ENCODE data around the gene FSTL5.

The FSTL5 gene

DNA sequence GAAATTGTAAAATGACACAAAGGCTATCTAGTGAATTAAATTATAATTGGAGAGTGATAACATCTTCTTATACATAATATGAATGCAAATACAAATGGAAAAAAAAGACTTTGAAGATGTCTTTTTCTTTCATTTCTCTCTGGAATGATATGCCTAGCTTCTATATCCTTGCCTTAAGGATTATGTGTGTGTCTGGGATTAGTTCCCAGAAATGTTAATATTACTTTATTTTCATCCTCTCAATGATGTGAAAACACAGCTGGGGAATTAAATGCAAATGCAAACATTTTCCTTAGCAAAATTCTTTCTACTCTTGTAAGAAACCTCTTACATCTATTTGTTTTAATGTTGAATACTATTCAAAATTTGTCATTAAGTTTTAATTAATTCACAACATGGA is 441.9 kb downstream of the FSTL5 start:
- Histone ChIP-seq H3K9ac (ENCODE audit: low read depth, low read length, poor library complexity) (no peak overlapping the region), H2BK120ac (ENCODE audit: low read depth, low read length) (no peak overlapping the region), H3K18ac (ENCODE audit: low read length) (no peak overlapping the region), H3K27me3 (ENCODE audit: control insufficient read depth in 3 of 3, insufficient read depth in 3 of 3, low read depth in 1 of 3, low read length in 3 of 3) (no peaks in the 10 kb centered on the region), H3K4me3 (ENCODE audit: low read length in 2 of 2) (no peak overlapping the region), H3K23ac (ENCODE audit: low read depth, low read length, poor library complexity) (no peak overlapping the region), H4K8ac (ENCODE audit: low read depth, low read length) (no peak overlapping the region), H3K4me2 (ENCODE audit: insufficient read depth, low read length, poor library complexity, severe bottlenecking) (no peak overlapping the region), H2BK15ac (ENCODE audit: low read length) (no peak overlapping the region), H3K14ac (ENCODE audit: low read length) (no peak overlapping the region), H2AK5ac (ENCODE audit: low read depth, low read length) (no peak overlapping the region), H2BK12ac (ENCODE audit: low read length) (no peak overlapping the region), H3K4ac (ENCODE audit: low read length) (no peak overlapping the region), H3K4me1 (ENCODE audit: control insufficient read depth in 2 of 2, insufficient read depth in 1 of 2, low read depth in 1 of 2, low read length in 2 of 2) (no peaks in the 10 kb centered on the region), H3K36me3 (replicated peaks in 1 of 2; ENCODE audit: control insufficient read depth in 2 of 2, insufficient read depth in 2 of 2, low read length in 2 of 2) (no peaks in the 10 kb centered on the region), H3K27ac (replicated peaks; ENCODE audit: low read length) (no peak overlapping the region), H2BK5ac (ENCODE audit: low read length) (no peak overlapping the region), H4K91ac (ENCODE audit: low read depth, low read length, poor library complexity) (no peak overlapping the region), H3K79me1 (ENCODE audit: low read depth, low read length) (no peaks in the 10 kb centered on the region), H2AFZ (ENCODE audit: low read length) (no peak overlapping the region), H3K9me3 (replicated peaks in 1 of 2; ENCODE audit: control insufficient read depth in 2 of 2, insufficient read depth in 1 of 2, low read depth in 1 of 2, low read length in 2 of 2) (no peaks in the 10 kb centered on the region)
- DNase-seq (ENCODE audit: low spot score): no peak

DNA sequence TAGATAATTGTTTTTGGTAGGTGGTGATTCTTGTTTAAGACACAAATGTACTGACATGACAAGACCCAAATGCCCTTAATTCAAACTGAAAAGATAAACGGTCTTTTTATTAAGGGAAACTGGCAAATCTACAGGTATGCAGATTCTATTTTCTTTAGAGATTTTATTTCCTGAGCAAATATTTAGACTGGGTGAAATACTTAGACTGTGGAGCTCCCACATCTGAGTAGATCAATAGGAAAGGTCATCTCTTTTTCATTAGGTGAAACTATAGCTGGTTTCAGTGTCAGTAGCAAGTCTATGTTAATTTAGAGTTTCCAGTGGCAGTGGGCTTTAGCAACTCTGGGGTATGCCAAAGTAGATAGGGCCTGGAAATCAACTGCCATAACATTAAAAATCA is 446.7 kb downstream of the FSTL5 start:
- no CpG with 5 or more reads among the region's 1 CpG for WGBS, 2 donors (ENCODE audit: extremely low coverage in 2 of 2, insufficient read length in 2 of 2, insufficient replicate concordance in 1 of 2)
- Histone ChIP-seq H2BK12ac (ENCODE audit: low read length) (no peak overlapping the region), H3K23ac (ENCODE audit: low read depth, low read length, poor library complexity) (no peak overlapping the region), H3K4ac (ENCODE audit: low read length) (no peak overlapping the region), H3K14ac (ENCODE audit: low read length) (no peak overlapping the region), H3K27ac (replicated peaks; ENCODE audit: low read length) (no peak overlapping the region), H3K9me3 (replicated peaks in 1 of 2; ENCODE audit: control insufficient read depth in 2 of 2, insufficient read depth in 1 of 2, low read depth in 1 of 2, low read length in 2 of 2) (peaks cover 0 to 6% of the 10 kb centered on the region in 2 donors), H2BK5ac (ENCODE audit: low read length) (no peak overlapping the region), H4K91ac (ENCODE audit: low read depth, low read length, poor library complexity) (no peak overlapping the region), H3K9ac (ENCODE audit: low read depth, low read length, poor library complexity) (no peak overlapping the region), H3K79me1 (ENCODE audit: low read depth, low read length) (no peaks in the 10 kb centered on the region), H3K4me2 (ENCODE audit: insufficient read depth, low read length, poor library complexity, severe bottlenecking) (no peak overlapping the region), H3K36me3 (replicated peaks in 1 of 2; ENCODE audit: control insufficient read depth in 2 of 2, insufficient read depth in 2 of 2, low read length in 2 of 2) (no peaks in the 10 kb centered on the region), H3K4me3 (ENCODE audit: low read length in 2 of 2) (no peak overlapping the region), H2AFZ (ENCODE audit: low read length) (no peak overlapping the region), H2AK5ac (ENCODE audit: low read depth, low read length) (no peak overlapping the region), H2BK15ac (ENCODE audit: low read length) (no peak overlapping the region), H3K18ac (ENCODE audit: low read length) (no peak overlapping the region), H4K8ac (ENCODE audit: low read depth, low read length) (no peak overlapping the region), H3K27me3 (ENCODE audit: control insufficient read depth in 3 of 3, insufficient read depth in 3 of 3, low read depth in 1 of 3, low read length in 3 of 3) (no peaks in the 10 kb centered on the region), H3K4me1 (ENCODE audit: control insufficient read depth in 2 of 2, insufficient read depth in 1 of 2, low read depth in 1 of 2, low read length in 2 of 2) (peaks cover 0 to 9% of the 10 kb centered on the region in 2 donors), H2BK120ac (ENCODE audit: low read depth, low read length) (no peak overlapping the region)
- no peak for DNase-seq (ENCODE audit: low spot score)

DNA sequence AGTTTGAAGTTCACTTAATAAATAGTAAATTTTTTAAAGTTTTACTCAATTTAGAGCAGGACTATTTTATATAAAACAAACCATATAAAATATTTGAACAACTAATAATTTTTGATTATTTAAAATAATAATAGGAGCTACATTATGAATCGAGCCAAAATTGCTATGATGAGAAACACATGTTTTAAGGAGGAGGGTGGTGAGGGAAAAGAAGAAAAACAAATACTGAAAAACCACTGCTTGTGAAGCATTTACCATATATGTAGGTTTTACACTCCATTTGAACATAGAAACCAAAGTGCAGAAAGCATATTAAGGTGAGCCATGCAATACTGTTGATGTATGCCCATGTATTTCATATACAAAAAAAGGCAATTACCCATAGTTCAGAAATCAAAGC is 448.9 kb downstream of the FSTL5 start:
- no peak overlapping the region for H2AK5ac ChIP-seq (ENCODE audit: low read depth, low read length)
- no peak overlapping the region for H4K8ac ChIP-seq (ENCODE audit: low read depth, low read length)
- peaks cover 0 to 9% of the 10 kb centered on the region in 2 donors for H3K4me1 ChIP-seq (ENCODE audit: control insufficient read depth in 2 of 2, insufficient read depth in 1 of 2, low read depth in 1 of 2, low read length in 2 of 2)
- H3K4ac ChIP-seq (ENCODE audit: low read length): no peak overlapping the region
- H3K9ac ChIP-seq (ENCODE audit: low read depth, low read length, poor library complexity): no peak overlapping the region
- peak overlapping the region; percentile 45 for H2AFZ ChIP-seq (ENCODE audit: low read length)
- H3K36me3 ChIP-seq (replicated peaks in 1 of 2; ENCODE audit: control insufficient read depth in 2 of 2, insufficient read depth in 2 of 2, low read length in 2 of 2): no peaks in the 10 kb centered on the region
- no peak overlapping the region for H2BK120ac ChIP-seq (ENCODE audit: low read depth, low read length)
- no peaks in the 10 kb centered on the region for H3K27me3 ChIP-seq (ENCODE audit: control insufficient read depth in 3 of 3, insufficient read depth in 3 of 3, low read depth in 1 of 3, low read length in 3 of 3)
- H2BK12ac ChIP-seq (ENCODE audit: low read length): no peak overlapping the region
- no peak overlapping the region for H3K23ac ChIP-seq (ENCODE audit: low read depth, low read length, poor library complexity)
- H3K79me1 ChIP-seq (ENCODE audit: low read depth, low read length): no peaks in the 10 kb centered on the region
- H3K18ac ChIP-seq (ENCODE audit: low read length): no peak overlapping the region
- no peak overlapping the region for H3K4me3 ChIP-seq (ENCODE audit: low read length in 2 of 2)
- H2BK5ac ChIP-seq (ENCODE audit: low read length): no peak overlapping the region
- H3K9me3 ChIP-seq (replicated peaks in 1 of 2; ENCODE audit: control insufficient read depth in 2 of 2, insufficient read depth in 1 of 2, low read depth in 1 of 2, low read length in 2 of 2): peaks cover 0 to 6% of the 10 kb centered on the region in 2 donors
- H3K4me2 ChIP-seq (ENCODE audit: insufficient read depth, low read length, poor library complexity, severe bottlenecking): no peak overlapping the region
- no peak overlapping the region for H3K27ac ChIP-seq (replicated peaks; ENCODE audit: low read length)
- no peak overlapping the region for H4K91ac ChIP-seq (ENCODE audit: low read depth, low read length, poor library complexity)
- no peak for DNase-seq (ENCODE audit: low spot score)
- H3K14ac ChIP-seq (ENCODE audit: low read length): no peak overlapping the region
- no CpG with 5 or more reads among the region's 1 CpG for WGBS, 2 donors (ENCODE audit: extremely low coverage in 2 of 2, insufficient read length in 2 of 2, insufficient replicate concordance in 1 of 2)
- no peak overlapping the region for H2BK15ac ChIP-seq (ENCODE audit: low read length)

DNA sequence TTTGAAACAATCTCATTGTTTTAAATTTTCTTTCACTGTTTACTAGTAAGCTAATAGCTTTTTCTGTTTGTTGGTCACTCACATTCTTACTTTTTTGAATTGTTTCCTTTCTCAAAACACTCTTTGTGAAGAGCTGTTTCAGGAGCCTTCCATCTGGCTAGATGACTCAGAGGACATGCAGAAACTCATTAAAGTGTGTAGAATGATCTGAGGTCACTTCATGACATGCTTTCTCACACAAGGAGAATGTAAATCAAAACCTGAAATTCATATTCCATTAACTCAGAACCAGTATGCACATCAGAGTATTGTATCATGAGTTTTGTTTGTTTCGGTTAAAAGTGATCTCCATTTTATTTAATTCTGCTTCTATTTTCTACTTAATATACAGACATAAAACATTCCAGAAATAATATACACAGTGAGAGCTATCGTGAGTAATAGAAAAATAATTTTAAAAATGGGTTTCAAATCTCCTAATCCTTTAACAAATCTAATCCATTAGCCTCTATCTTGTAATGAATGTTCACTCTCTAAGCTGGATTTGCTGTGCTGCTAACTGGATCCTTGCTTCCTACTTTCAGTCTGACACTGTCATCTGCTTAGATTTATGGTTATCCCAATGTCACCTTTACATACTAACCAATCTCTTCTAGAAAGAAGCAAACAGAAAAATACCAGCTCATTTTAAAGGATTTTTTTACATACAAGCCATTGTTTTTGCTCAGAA is 449.6 kb downstream of the FSTL5 start:
- no peak overlapping the region for H4K91ac ChIP-seq (ENCODE audit: low read depth, low read length, poor library complexity)
- no peak overlapping the region for H2BK120ac ChIP-seq (ENCODE audit: low read depth, low read length)
- no peak overlapping the region for H3K4me3 ChIP-seq (ENCODE audit: low read length in 2 of 2)
- peaks cover 0 to 9% of the 10 kb centered on the region in 2 donors for H3K4me1 ChIP-seq (ENCODE audit: control insufficient read depth in 2 of 2, insufficient read depth in 1 of 2, low read depth in 1 of 2, low read length in 2 of 2)
- H3K9ac ChIP-seq (ENCODE audit: low read depth, low read length, poor library complexity): no peak overlapping the region
- no peaks in the 10 kb centered on the region for H3K79me1 ChIP-seq (ENCODE audit: low read depth, low read length)
- H2AK5ac ChIP-seq (ENCODE audit: low read depth, low read length): no peak overlapping the region
- H3K23ac ChIP-seq (ENCODE audit: low read depth, low read length, poor library complexity): no peak overlapping the region
- no peak overlapping the region for H4K8ac ChIP-seq (ENCODE audit: low read depth, low read length)
- no peaks in the 10 kb centered on the region for H3K27me3 ChIP-seq (ENCODE audit: control insufficient read depth in 3 of 3, insufficient read depth in 3 of 3, low read depth in 1 of 3, low read length in 3 of 3)
- no peak overlapping the region for H3K14ac ChIP-seq (ENCODE audit: low read length)
- no peak overlapping the region for H2BK12ac ChIP-seq (ENCODE audit: low read length)
- no peak overlapping the region for H3K18ac ChIP-seq (ENCODE audit: low read length)
- peaks cover 0 to 6% of the 10 kb centered on the region in 2 donors for H3K9me3 ChIP-seq (replicated peaks in 1 of 2; ENCODE audit: control insufficient read depth in 2 of 2, insufficient read depth in 1 of 2, low read depth in 1 of 2, low read length in 2 of 2)
- no peak overlapping the region for H3K4me2 ChIP-seq (ENCODE audit: insufficient read depth, low read length, poor library complexity, severe bottlenecking)
- no peak overlapping the region for H2BK15ac ChIP-seq (ENCODE audit: low read length)
- no peak overlapping the region for H3K27ac ChIP-seq (replicated peaks; ENCODE audit: low read length)
- H3K4ac ChIP-seq (ENCODE audit: low read length): no peak overlapping the region
- H2AFZ ChIP-seq (ENCODE audit: low read length): peak overlapping the region; percentile 29
- peak; percentile 0 for DNase-seq (ENCODE audit: low spot score)
- no peak overlapping the region for H2BK5ac ChIP-seq (ENCODE audit: low read length)
- no CpG with 5 or more reads among the region's 2 CpGs for WGBS, 2 donors (ENCODE audit: extremely low coverage in 2 of 2, insufficient read length in 2 of 2, insufficient replicate concordance in 1 of 2)
- H3K36me3 ChIP-seq (replicated peaks in 1 of 2; ENCODE audit: control insufficient read depth in 2 of 2, insufficient read depth in 2 of 2, low read length in 2 of 2): no peaks in the 10 kb centered on the region

Measured in neuronal stem cell (in vitro differentiated cells).